ENCODE data around the gene DGLUCY. TPM values are rescaled to one million over a fixed set of nuclear protein-coding genes. Genes with fewer than 3 reads are reported as not detected.
A peak's percentile ranks its signal among the peaks of the same experiment; 100 is the strongest.
"Not testable (repeated sequence)": the region's sequence is repeated elsewhere in the genome, so short reads cannot be mapped to it uniquely, and the experiment has no call there.

DGLUCY gene
- polyA plus RNA-seq, 1 experiment, result 22.1 TPM

DNA sequence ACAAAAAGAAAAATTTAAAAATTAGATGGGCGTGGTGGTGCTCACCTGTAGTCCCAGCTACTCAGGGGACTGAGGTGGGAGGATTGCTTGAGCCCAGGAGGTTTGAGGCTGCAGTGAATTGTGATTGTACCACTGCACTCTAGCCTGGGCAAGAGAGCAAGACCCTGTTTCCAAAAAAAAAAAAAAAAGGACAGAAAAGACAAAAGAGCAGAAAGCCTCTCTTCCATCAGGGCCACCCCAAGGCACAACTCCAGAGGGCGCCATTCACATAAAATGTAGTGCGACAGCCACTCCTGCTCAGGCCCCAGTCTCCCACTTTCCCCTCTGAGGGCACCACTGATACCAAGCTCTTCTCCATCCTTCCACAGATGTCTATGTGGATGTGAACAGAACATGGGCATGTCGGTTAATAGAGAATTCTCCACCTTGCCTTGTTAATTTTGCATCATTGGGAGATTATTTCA is 41.8 kb downstream of the DGLUCY start:
- CTCF ChIA-PET, result interaction anchor here (1.0 to 6.9 kb wide), 2 partner anchors 18 to 19 kb away, joined by 3 to 40 read pairs; no protein-coding TSS in a partner anchor
- POLR2A ChIA-PET, result no interaction called here
- no peak overlapping the region for H3K27ac ChIP-seq (ENCODE audit: low read depth, low read length)
- H3K27me3 ChIP-seq (ENCODE audit: control insufficient read depth, insufficient read depth, low read length), result no peaks in the 10 kb centered on the region
- no peaks in the 10 kb centered on the region for H3K9me3 ChIP-seq (ENCODE audit: control insufficient read depth, insufficient read depth, low read length)
- no peak for DNase-seq (ENCODE audit: low read depth, low spot score)
- no peak overlapping the region for H3K4me3 ChIP-seq (ENCODE audit: low read depth, low read length)
- TF ChIP-seq, protein P1, sequence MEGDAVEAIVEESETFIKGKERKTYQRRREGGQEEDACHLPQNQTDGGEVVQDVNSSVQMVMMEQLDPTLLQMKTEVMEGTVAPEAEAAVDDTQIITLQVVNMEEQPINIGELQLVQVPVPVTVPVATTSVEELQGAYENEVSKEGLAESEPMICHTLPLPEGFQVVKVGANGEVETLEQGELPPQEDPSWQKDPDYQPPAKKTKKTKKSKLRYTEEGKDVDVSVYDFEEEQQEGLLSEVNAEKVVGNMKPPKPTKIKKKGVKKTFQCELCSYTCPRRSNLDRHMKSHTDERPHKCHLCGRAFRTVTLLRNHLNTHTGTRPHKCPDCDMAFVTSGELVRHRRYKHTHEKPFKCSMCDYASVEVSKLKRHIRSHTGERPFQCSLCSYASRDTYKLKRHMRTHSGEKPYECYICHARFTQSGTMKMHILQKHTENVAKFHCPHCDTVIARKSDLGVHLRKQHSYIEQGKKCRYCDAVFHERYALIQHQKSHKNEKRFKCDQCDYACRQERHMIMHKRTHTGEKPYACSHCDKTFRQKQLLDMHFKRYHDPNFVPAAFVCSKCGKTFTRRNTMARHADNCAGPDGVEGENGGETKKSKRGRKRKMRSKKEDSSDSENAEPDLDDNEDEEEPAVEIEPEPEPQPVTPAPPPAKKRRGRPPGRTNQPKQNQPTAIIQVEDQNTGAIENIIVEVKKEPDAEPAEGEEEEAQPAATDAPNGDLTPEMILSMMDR (IDR thresholded peaks at IDR 0.05; ENCODE audit: low read depth, low read length), result 0 out of 2 replicates have a peak, but pooled peaks have one; percentile 6

DNA sequence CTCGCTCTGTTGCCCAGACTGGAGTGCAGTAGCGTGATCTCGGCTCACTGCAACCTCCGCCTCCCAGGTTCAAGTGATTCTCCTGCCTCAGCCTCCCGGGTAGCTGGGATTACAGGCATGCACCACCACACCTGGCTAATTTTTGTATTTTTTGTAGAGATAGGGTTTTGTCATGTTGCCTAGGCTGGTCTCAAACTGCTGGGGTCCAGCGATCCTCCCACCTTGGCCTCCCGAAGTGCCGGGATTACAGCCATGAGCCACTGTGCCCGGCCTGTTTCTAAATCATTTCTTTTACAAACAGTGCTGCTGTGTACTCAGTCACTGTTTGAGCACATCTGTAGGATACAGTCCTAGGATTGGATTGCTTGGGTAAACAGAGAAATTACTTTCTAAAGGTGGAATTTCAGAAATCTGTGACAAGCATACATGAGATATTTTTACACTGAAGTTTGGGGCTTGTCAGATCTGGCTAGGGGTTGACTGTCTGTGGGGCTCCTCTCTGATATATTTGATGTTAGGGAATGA is 42.3 kb downstream of the DGLUCY start:
- POLR2A ChIA-PET; H3K9me3 ChIP-seq (ENCODE audit: control insufficient read depth, insufficient read depth, low read length): not testable (repeated sequence)

DNA sequence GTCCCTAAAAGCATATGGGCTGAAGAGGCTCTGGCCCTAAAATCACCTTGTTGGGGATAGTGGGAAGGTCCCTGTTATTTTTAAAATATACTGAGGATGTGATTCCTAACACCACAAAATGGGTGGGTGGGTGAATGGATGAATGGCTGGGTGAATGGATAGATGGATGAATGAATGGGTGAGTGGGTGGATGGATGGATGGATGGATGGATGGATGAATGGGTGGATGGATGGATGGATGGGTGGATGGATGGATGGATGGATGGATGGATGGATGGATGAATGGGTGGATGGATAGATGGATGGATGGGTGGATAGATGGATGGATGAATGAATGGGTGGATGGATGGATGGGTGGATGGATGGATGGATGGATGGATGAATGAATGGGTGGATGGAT is 43.0 kb downstream of the DGLUCY start:
- POLR2A ChIA-PET; H3K9me3 ChIP-seq (ENCODE audit: control insufficient read depth, insufficient read depth, low read length); H3K27me3 ChIP-seq (ENCODE audit: control insufficient read depth, insufficient read depth, low read length); H3K27ac ChIP-seq (ENCODE audit: low read depth, low read length); H3K4me3 ChIP-seq (ENCODE audit: low read depth, low read length); DNase-seq (ENCODE audit: low read depth, low spot score): not testable (repeated sequence)
- CTCF ChIA-PET, result interaction anchor here (6.9 kb wide), 1 partner anchor 16 kb away, joined by 40 read pairs; no protein-coding TSS in a partner anchor

More for the DNA sequence above, 42.3 kb downstream of the DGLUCY start:
- not testable (repeated sequence) for DNase-seq (ENCODE audit: low read depth, low spot score); H3K27ac ChIP-seq (ENCODE audit: low read depth, low read length); H3K27me3 ChIP-seq (ENCODE audit: control insufficient read depth, insufficient read depth, low read length); H3K4me3 ChIP-seq (ENCODE audit: low read depth, low read length)
- CTCF ChIA-PET, result interaction anchor here (1.0 to 6.9 kb wide), 2 partner anchors 17 to 19 kb away, joined by 3 to 40 read pairs; no protein-coding TSS in a partner anchor

DNA sequence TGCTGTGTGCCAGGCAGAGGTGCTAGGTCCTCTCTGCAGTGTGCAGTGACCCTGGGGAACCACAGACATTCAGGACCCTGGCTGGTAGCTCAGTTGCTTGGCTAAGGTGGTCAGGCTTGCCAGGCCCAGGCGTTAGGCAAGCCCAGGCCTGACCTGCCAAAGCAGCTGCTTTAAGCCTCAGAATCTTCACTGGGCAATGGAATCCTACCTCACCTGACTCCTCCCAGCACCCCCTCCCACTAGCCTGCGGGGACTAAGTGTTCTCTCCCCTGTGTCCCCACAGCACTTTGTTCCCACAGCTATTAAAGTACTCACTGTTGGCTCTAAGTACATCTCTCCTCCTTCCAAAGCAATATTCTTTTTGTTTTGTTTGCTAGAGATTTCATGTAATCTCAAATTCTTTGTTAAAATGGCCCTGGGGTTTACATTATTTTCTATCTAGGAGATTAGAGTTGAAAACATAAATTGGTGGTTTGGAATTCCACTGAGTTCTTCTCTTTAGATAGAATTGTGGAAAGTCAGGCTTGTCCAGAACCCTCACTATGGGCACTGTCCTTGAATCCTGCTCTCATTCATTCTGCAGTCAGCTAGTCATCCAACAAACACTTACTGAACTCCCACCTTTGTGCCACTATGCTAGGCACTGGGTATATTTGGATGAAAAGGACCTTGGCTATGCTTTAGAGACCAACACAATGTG is 44.4 kb downstream of the DGLUCY start:
- ChIA-PET CTCF (interaction anchor here (1.1 to 6.9 kb wide), 4 partner anchors 9 to 19 kb away, joined by 4 to 40 read pairs (median 6); no protein-coding TSS in a partner anchor), POLR2A (no interaction called here)

DNA sequence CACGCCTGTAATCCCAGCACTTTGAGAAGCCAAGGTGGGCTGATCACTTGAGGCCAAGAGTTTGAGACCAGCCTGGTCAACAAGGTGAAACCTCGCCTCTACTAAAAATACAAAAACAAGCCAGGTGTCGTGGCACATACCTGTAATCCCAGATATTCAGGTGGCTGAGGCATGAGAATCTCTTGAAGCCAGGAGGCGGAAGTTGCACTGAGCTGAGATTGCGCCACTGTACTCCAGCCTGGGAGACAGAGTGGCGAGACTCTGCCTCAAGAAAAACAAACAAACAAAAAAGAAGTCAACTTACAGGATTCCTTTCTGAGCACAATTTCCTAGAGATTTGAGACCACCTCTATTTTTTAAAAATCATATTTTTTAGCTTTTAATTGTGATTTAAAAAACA is 45.3 kb downstream of the DGLUCY start:
- Histone ChIP-seq H3K4me3 (ENCODE audit: low read depth, low read length) (no peak overlapping the region), H3K27me3 (ENCODE audit: control insufficient read depth, insufficient read depth, low read length) (no peaks in the 10 kb centered on the region), H3K27ac (ENCODE audit: low read depth, low read length) (no peak overlapping the region), H3K9me3 (ENCODE audit: control insufficient read depth, insufficient read depth, low read length) (no peaks in the 10 kb centered on the region)
- TF ChIP-seq, protein P1 (IDR thresholded peaks at IDR 0.05; ENCODE audit: low read depth, low read length), result no peak
- POLR2A ChIA-PET, result no interaction called here
- DNase-seq (ENCODE audit: low read depth, low spot score), result no peak
- CTCF ChIA-PET, result interaction anchor here (0.7 to 1.4 kb wide), 6 partner anchors 12 to 128 kb away, joined by 3 to 8 read pairs (median 4); no protein-coding TSS in a partner anchor

More for the DNA sequence above, 44.4 kb downstream of the DGLUCY start:
- H3K9me3 ChIP-seq (ENCODE audit: control insufficient read depth, insufficient read depth, low read length), result no peaks in the 10 kb centered on the region
- no peak overlapping the region for H3K4me3 ChIP-seq (ENCODE audit: low read depth, low read length)
- DNase-seq (ENCODE audit: low read depth, low spot score), result no peak
- no peaks in the 10 kb centered on the region for H3K27me3 ChIP-seq (ENCODE audit: control insufficient read depth, insufficient read depth, low read length)
- TF ChIP-seq, protein P1 (IDR thresholded peaks at IDR 0.05; ENCODE audit: low read depth, low read length), result no peak
- no peak overlapping the region for H3K27ac ChIP-seq (ENCODE audit: low read depth, low read length)

DNA sequence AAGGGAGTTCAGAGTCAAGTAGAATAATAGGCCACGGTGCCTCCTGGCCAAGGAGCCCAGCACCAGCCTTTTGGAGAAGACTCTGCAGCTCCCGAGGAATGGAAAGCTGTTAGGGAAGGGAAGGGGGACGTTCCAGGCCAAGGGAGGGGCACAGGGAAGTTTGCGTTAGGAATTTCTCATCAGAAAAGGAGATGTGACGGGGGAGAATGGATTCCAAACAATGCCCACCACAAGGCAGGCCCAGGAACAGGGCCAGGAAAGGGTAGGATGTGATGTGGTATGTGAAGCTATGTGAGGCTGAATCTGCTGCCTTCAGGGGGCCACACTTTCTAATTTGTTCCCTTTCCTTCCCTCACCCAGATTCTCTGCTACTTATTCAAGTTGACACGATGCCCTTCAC is 46.0 kb downstream of the DGLUCY start:
- Histone ChIP-seq H3K4me3 (ENCODE audit: low read depth, low read length) (no peak overlapping the region), H3K9me3 (ENCODE audit: control insufficient read depth, insufficient read depth, low read length) (no peaks in the 10 kb centered on the region), H3K27me3 (ENCODE audit: control insufficient read depth, insufficient read depth, low read length) (no peaks in the 10 kb centered on the region), H3K27ac (ENCODE audit: low read depth, low read length) (no peak overlapping the region)
- no peak for DNase-seq (ENCODE audit: low read depth, low spot score)
- TF ChIP-seq, protein P1 (IDR thresholded peaks at IDR 0.05; ENCODE audit: low read depth, low read length), result no peak
- CTCF ChIA-PET, result interaction anchor here (1.0 to 1.4 kb wide), 4 partner anchors 13 to 127 kb away, joined by 3 to 5 read pairs (median 4); no protein-coding TSS in a partner anchor
- POLR2A ChIA-PET, result no interaction called here
